HepG2 (cell line): ENCODE results near the gene SDK1. TPM values are rescaled to one million over a fixed set of nuclear protein-coding genes. Genes with fewer than 3 reads are reported as not detected.

Experiments used
- ELF4 ChIP-seq: sonication (generic); formaldehyde crosslinking; IDR thresholded peaks from 2 replicates; pipeline ENCODE4 v1.5.0; 2020; ENCODE audit warnings: missing genetic modification reagents, mild to moderate bottlenecking, moderate library complexity, borderline replicate concordance
- HINFP ChIP-seq: sonication (generic); formaldehyde crosslinking; IDR thresholded peaks from 2 replicates; pipeline ENCODE4 v1.4.0; 2020; ENCODE audit warnings: low read depth, mild to moderate bottlenecking, missing genetic modification reagents
- POGZ ChIP-seq: sonication (generic); formaldehyde crosslinking; IDR thresholded peaks from 2 replicates; pipeline ENCODE4 v1.4.0; 2020; ENCODE audit warnings: mild to moderate bottlenecking, missing genetic modification reagents
- YEATS2 ChIP-seq: sonication (generic); formaldehyde crosslinking; IDR thresholded peaks from 2 replicates; pipeline ENCODE4 v1.4.0; 2020; ENCODE audit warnings: missing genetic modification reagents, borderline replicate concordance
- ZBTB37 ChIP-seq: sonication (generic); formaldehyde crosslinking; IDR thresholded peaks from 2 replicates; pipeline ENCODE4 v1.4.0; 2020; ENCODE audit warnings: mild to moderate bottlenecking, missing genetic modification reagents
- ZNF143 ChIP-seq: sonication (generic); formaldehyde crosslinking; IDR thresholded peaks from 2 replicates; pipeline ENCODE4 v1.4.0; 2020; ENCODE audit warnings: missing genetic modification reagents
- ZNF232 ChIP-seq: sonication (generic); formaldehyde crosslinking; IDR thresholded peaks from 2 replicates; pipeline ENCODE4 v1.4.0; 2020; ENCODE audit warnings: missing genetic modification reagents, borderline replicate concordance
- ZNF318 ChIP-seq: sonication (generic); formaldehyde crosslinking; IDR thresholded peaks from 2 replicates; pipeline ENCODE4 v1.4.0; 2020; ENCODE audit warnings: mild to moderate bottlenecking, missing genetic modification reagents
- polyA plus RNA-seq, 8 experiments: library from polyadenylated mRNA; depleted of rRNA in 3 of 8; stranded (reverse) in 7 of 8; unstranded in 1 of 8; fragments of >200 nt; fragmentation: Illumina TruSeq in 4 of 8; extraction: Trizol in 4 of 8; gene quantifications; 2 replicates each; pipeline versions ENCODE4 v1.2.1 to v1.2.3, GENCODE V29; 2011 to 2016; ENCODE audit warnings: low read depth in 4 of 8, missing spikeins in 1 of 8, mixed read lengths in 1 of 8; ENCODE audit not compliant: insufficient read depth in 1 of 8
- total RNA-seq, 5 experiments: library from RNA; depleted of rRNA; stranded (reverse); fragments of >200 nt; fragmentation: Illumina TruSeq; extraction: Trizol; gene quantifications; 2 replicates each; pipeline ENCODE4 v1.2.3, GENCODE V29; 2016; ENCODE audit warnings: low read depth in 1 of 5

The SDK1 gene
- total and polyA plus RNA-seq, 2 of the 13 experiments (the other 11 are each of a cell fraction or from before 2014, with no cell fraction given): 0.35 to 2.4 TPM

- TF ChIP-seq ZNF143 (CRISPR knock-in tag) (no peak), YEATS2 (CRISPR knock-in tag) (no peak), ZNF318 (CRISPR knock-in tag) (no peak), POGZ (no peak), ZNF232 (CRISPR knock-in tag) (no peak), ELF4 (CRISPR knock-in tag) (no peak), HINFP (no peak), ZBTB37 (CRISPR knock-in tag) (no peak)
Measured at GRCh38 chr7:4270268-4270667, 969.2 kb downstream of the SDK1 start (continued).
